Measurements from ENCODE around the gene SBK1. TPM values are rescaled to one million over a fixed set of nuclear protein-coding genes. Genes with fewer than 3 reads are reported as not detected.

SBK1 gene
- total RNA-seq, 4 donors from 2014 or later: 0.29 to 0.95 (median 0.48) TPM

GRCh38 chr16:28288114-28288513 lies 4.2 kb upstream of the SBK1 start:
- no peak overlapping the region for H3K4me3 ChIP-seq
- H3K27me3 ChIP-seq: peaks cover 0 to 13% (median under 1%) of the 10 kb centered on the region in 4 donors
- no peak for TF ChIP-seq POLR2A (IDR thresholded peaks at IDR 0.05)
- TF ChIP-seq CTCF (IDR thresholded peaks at IDR 0.05): no peak
- no peak overlapping the region for H3K27ac ChIP-seq
- no peaks in the 10 kb centered on the region for H3K36me3 ChIP-seq
- H3K9me3 ChIP-seq: no peaks in the 10 kb centered on the region
- peaks cover 7 to 14% (median 9%) of the 10 kb centered on the region in 3 donors for H3K4me1 ChIP-seq
- intact Hi-C loops (cut with DNase I): no loop called here
- no peak for DNase-seq
- WGBS, 2 donors: 77 to 80% methylated on average over 7 of the region's 7 CpGs

GRCh38 chr16:28289048-28289447 lies 3.3 kb upstream of the SBK1 start:
- DNase-seq: no peak
- Histone ChIP-seq H3K36me3 (no peaks in the 10 kb centered on the region), H3K4me1 (peaks cover 13 to 23% (median 15%) of the 10 kb centered on the region in 3 donors), H3K9me3 (no peaks in the 10 kb centered on the region), H3K27me3 (peaks cover 0 to 22% (median 2%) of the 10 kb centered on the region in 4 donors), H3K27ac (no peak overlapping the region), H3K4me3 (no peak overlapping the region)
- TF ChIP-seq CTCF (IDR thresholded peaks at IDR 0.05) (no peak), POLR2A (IDR thresholded peaks at IDR 0.05) (no peak)
- intact Hi-C loops (cut with DNase I): no loop called here
- WGBS, 2 donors: 54 to 60% methylated on average over 2 to 3 of the region's 3 CpGs

- intact Hi-C loops (cut with DNase I): no loop called here
- peaks cover 13 to 26% (median 15%) of the 10 kb centered on the region in 3 donors for H3K4me1 ChIP-seq
- DNase-seq: no peak
- no peak overlapping the region for H3K27ac ChIP-seq
- H3K9me3 ChIP-seq: no peaks in the 10 kb centered on the region
- no peak for TF ChIP-seq POLR2A (IDR thresholded peaks at IDR 0.05)
- no peak for TF ChIP-seq CTCF (IDR thresholded peaks at IDR 0.05)
- 83 to 89% methylated on average over 10 of the region's 10 CpGs for WGBS, 2 donors
- no peak overlapping the region for H3K4me3 ChIP-seq
- no peaks in the 10 kb centered on the region for H3K36me3 ChIP-seq
- H3K27me3 ChIP-seq: peaks cover 0 to 33% (median 2%) of the 10 kb centered on the region in 4 donors
Observed at GRCh38 chr16:28289939-28290858, 2.1 kb upstream of the SBK1 start.

- H3K27me3 ChIP-seq: peaks cover 0 to 33% (median 2%) of the 10 kb centered on the region in 4 donors
- no peak overlapping the region for H3K27ac ChIP-seq
- 64 to 68% methylated on average over 10 to 11 of the region's 11 CpGs for WGBS, 2 donors
- DNase-seq: no peak
- H3K9me3 ChIP-seq: no peaks in the 10 kb centered on the region
- H3K36me3 ChIP-seq: no peaks in the 10 kb centered on the region
- TF ChIP-seq CTCF (IDR thresholded peaks at IDR 0.05) (no peak), POLR2A (IDR thresholded peaks at IDR 0.05) (no peak)
- no peak overlapping the region for H3K4me3 ChIP-seq
- intact Hi-C loops (cut with DNase I): no loop called here
- H3K4me1 ChIP-seq: peaks cover 13 to 26% (median 15%) of the 10 kb centered on the region in 3 donors
Observed at GRCh38 chr16:28290859-28291254, 1.5 kb upstream of the SBK1 start.

All from esophagus squamous epithelium (tissue), 5 donors.